ENCODE measurements around the gene ASXL3.

ASXL3 gene

DNA sequence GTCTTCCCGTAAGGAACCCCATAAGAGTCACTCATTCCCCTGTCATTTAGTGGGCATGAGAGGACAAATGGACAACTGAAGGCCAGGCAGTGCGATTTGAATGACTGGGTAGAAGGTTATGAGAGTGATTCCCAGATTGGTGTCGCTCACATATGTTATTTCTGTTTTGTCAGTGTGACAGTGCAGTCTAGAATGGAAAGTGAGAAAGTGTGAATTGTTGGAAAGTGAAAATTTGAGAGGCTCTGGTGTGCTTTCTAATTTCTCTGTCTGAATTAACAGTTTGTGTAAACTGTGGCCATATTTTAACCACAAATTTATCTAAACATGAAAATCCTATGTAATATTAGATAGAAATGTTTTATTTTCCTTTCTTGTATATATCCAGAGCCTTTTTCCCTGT lies 49.1 kb downstream of the ASXL3 start:
- Histone ChIP-seq H3K9me3 (ENCODE audit: insufficient read depth, low read length) (no peaks in the 10 kb centered on the region), H3K4me3 (ENCODE audit: insufficient read length, low read depth) (no peak overlapping the region), H3K36me3 (ENCODE audit: insufficient read depth, insufficient read length, low read length) (no peaks in the 10 kb centered on the region), H3K27me3 (ENCODE audit: insufficient read depth, insufficient read length) (no peaks in the 10 kb centered on the region), H3K9ac (ENCODE audit: insufficient read length, low read depth) (no peak overlapping the region), H3K4me1 (ENCODE audit: insufficient read depth, insufficient read length) (no peaks in the 10 kb centered on the region)
- no peak for DNase-seq (ENCODE audit: low read depth, low spot score)
- no peak for TF ChIP-seq YY1 (IDR thresholded peaks at IDR 0.05; ENCODE audit: insufficient read depth, insufficient read length)

DNA sequence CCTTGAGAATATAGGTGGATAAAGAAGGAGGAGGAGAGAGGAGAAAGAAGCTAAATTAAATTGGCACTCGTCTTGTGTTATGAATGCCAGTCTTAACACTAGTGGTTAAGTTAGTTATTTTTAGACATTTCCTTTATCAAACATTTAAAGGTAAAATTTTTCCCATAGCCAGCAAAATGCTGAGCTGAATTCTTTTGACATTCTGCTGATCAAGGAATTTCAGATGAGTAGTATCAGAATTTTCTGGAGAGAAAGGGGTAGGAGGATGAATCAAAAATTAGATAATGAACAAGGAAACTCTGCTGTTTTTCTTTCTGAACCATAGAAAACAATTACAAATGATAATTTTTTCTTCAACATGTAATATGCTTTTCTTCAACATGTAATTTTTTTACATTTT lies 52.5 kb downstream of the ASXL3 start:
- Histone ChIP-seq H3K27me3 (ENCODE audit: insufficient read depth, insufficient read length) (no peaks in the 10 kb centered on the region), H3K9me3 (ENCODE audit: insufficient read depth, low read length) (no peaks in the 10 kb centered on the region), H3K36me3 (ENCODE audit: insufficient read depth, insufficient read length, low read length) (no peaks in the 10 kb centered on the region), H3K4me1 (ENCODE audit: insufficient read depth, insufficient read length) (no peaks in the 10 kb centered on the region), H3K4me3 (ENCODE audit: insufficient read length, low read depth) (no peak overlapping the region), H3K9ac (ENCODE audit: insufficient read length, low read depth) (no peak overlapping the region)
- DNase-seq (ENCODE audit: low read depth, low spot score) = no peak
- no peak for TF ChIP-seq YY1 (IDR thresholded peaks at IDR 0.05; ENCODE audit: insufficient read depth, insufficient read length)
- no peak for TF ChIP-seq ZNF274 (IDR thresholded peaks at IDR 0.05; ENCODE audit: low read depth, low read length)
- no peak for TF ChIP-seq SUZ12 (IDR thresholded peaks at IDR 0.05; ENCODE audit: extremely low read depth, insufficient read depth, insufficient read length)

DNA sequence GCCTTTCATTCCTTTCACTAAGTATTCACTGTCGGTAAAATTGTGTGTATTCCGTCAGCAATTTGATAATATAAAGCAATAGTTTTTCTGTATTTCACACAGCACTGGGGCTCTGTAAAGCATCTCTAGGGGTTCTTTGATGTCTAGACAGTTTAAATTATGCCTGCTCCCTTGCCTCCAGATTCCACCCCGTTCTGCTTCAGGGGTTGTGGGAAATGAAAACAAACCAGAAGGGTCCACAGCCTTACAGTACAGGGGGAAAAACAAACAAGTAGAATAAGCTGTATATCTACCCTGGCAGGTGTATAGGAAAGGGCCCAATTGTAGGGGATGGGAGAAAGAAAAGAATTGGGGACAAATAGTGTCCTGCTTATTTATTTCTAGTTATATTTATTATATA lies 63.1 kb downstream of the ASXL3 start:
- Histone ChIP-seq H3K36me3 (ENCODE audit: insufficient read depth, insufficient read length, low read length) (no peaks in the 10 kb centered on the region), H3K9me3 (ENCODE audit: insufficient read depth, low read length) (no peaks in the 10 kb centered on the region), H3K27me3 (ENCODE audit: insufficient read depth, insufficient read length) (no peaks in the 10 kb centered on the region), H3K4me3 (ENCODE audit: insufficient read length, low read depth) (no peak overlapping the region), H3K4me1 (ENCODE audit: insufficient read depth, insufficient read length) (no peaks in the 10 kb centered on the region), H3K9ac (ENCODE audit: insufficient read length, low read depth) (no peak overlapping the region)
- TF ChIP-seq ZNF274 (IDR thresholded peaks at IDR 0.05; ENCODE audit: low read depth, low read length) (no peak), SUZ12 (IDR thresholded peaks at IDR 0.05; ENCODE audit: extremely low read depth, insufficient read depth, insufficient read length) (no peak), YY1 (IDR thresholded peaks at IDR 0.05; ENCODE audit: insufficient read depth, insufficient read length) (no peak)
- no peak for DNase-seq (ENCODE audit: low read depth, low spot score)

DNA sequence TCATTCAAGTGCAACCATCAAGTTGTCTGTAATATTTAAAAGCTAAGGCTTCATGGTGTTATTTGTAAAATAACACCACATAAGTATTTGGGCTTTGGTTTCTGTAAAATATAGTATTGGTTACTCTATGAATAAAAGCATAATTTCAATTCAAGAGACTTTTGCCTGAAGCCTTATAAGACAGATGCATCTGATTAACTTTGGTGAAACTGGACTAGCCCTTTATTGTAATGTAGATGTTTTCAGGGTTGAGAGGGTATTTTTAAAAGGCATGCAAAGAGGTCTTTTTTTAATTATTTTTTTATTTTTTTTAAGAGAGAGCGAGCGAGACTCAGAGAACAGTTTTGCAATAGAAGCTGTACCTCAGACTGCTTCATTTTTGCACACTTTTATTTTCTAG lies 66.5 kb downstream of the ASXL3 start:
- Histone ChIP-seq H3K27me3 (ENCODE audit: insufficient read depth, insufficient read length) (no peaks in the 10 kb centered on the region), H3K9ac (ENCODE audit: insufficient read length, low read depth) (no peak overlapping the region), H3K4me1 (ENCODE audit: insufficient read depth, insufficient read length) (peaks cover 3% of the 10 kb centered on the region), H3K36me3 (ENCODE audit: insufficient read depth, insufficient read length, low read length) (no peaks in the 10 kb centered on the region), H3K4me3 (ENCODE audit: insufficient read length, low read depth) (no peak overlapping the region), H3K9me3 (ENCODE audit: insufficient read depth, low read length) (no peaks in the 10 kb centered on the region)
- no peak for TF ChIP-seq SUZ12 (IDR thresholded peaks at IDR 0.05; ENCODE audit: extremely low read depth, insufficient read depth, insufficient read length)
- no peak for TF ChIP-seq ZNF274 (IDR thresholded peaks at IDR 0.05; ENCODE audit: low read depth, low read length)
- no peak for TF ChIP-seq YY1 (IDR thresholded peaks at IDR 0.05; ENCODE audit: insufficient read depth, insufficient read length)
- no peak for DNase-seq (ENCODE audit: low read depth, low spot score)

DNA sequence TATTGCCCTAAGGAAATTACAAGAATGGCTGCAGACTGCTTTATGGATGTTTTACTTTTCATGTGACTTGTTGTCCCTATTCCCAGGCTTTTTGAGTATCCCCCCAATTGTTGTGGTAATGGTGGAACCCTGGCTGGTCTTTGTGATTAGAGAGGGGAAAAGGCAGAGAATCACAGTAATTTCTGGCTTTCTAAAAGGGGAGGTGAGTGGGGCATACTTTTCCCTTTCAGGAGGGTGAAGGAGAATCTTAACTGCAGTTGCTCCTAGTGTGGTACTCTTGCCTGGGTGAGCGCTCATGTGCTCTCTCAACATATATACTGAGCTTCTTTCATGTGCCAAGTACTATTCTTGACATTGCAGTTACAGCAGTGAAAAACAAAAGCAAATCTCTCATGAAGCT lies 69.3 kb downstream of the ASXL3 start:
- Histone ChIP-seq H3K4me1 (ENCODE audit: insufficient read depth, insufficient read length) (peaks cover 3% of the 10 kb centered on the region), H3K36me3 (ENCODE audit: insufficient read depth, insufficient read length, low read length) (no peaks in the 10 kb centered on the region), H3K9me3 (ENCODE audit: insufficient read depth, low read length) (no peaks in the 10 kb centered on the region), H3K27me3 (ENCODE audit: insufficient read depth, insufficient read length) (no peaks in the 10 kb centered on the region), H3K4me3 (ENCODE audit: insufficient read length, low read depth) (no peak overlapping the region), H3K9ac (ENCODE audit: insufficient read length, low read depth) (no peak overlapping the region)
- no peak for TF ChIP-seq SUZ12 (IDR thresholded peaks at IDR 0.05; ENCODE audit: extremely low read depth, insufficient read depth, insufficient read length)
- no peak for TF ChIP-seq YY1 (IDR thresholded peaks at IDR 0.05; ENCODE audit: insufficient read depth, insufficient read length)
- no peak for TF ChIP-seq ZNF274 (IDR thresholded peaks at IDR 0.05; ENCODE audit: low read depth, low read length)
- peak; percentile 15 for DNase-seq (ENCODE audit: low read depth, low spot score)

DNA sequence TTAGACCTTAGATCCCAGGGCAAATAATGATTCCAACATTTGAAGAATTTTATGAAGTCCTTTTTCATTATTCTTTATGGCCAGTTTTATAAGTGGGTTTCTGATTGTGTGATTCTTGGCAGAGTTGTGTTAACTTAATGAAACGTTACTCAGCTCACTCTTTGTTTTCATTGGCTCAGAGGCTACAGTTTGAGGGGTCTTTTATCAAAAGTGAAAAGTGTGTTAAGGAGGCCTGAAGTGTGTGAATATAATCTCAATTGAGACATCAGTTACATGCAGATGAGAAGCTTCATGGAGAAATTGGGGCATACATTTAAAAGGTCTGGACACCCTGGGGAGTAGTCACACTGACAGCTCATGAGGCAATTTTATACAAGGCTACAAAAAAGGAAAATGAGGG lies 74.6 kb downstream of the ASXL3 start:
- H3K27me3 ChIP-seq (ENCODE audit: insufficient read depth, insufficient read length) = no peaks in the 10 kb centered on the region
- no peak for DNase-seq (ENCODE audit: low read depth, low spot score)
- no peaks in the 10 kb centered on the region for H3K4me1 ChIP-seq (ENCODE audit: insufficient read depth, insufficient read length)
- TF ChIP-seq YY1 (IDR thresholded peaks at IDR 0.05; ENCODE audit: insufficient read depth, insufficient read length) = no peak
- TF ChIP-seq ZNF274 (IDR thresholded peaks at IDR 0.05; ENCODE audit: low read depth, low read length) = no peak
- TF ChIP-seq SUZ12 (IDR thresholded peaks at IDR 0.05; ENCODE audit: extremely low read depth, insufficient read depth, insufficient read length) = no peak
- H3K9ac ChIP-seq (ENCODE audit: insufficient read length, low read depth) = no peak overlapping the region
- H3K9me3 ChIP-seq (ENCODE audit: insufficient read depth, low read length) = no peaks in the 10 kb centered on the region
- no peaks in the 10 kb centered on the region for H3K36me3 ChIP-seq (ENCODE audit: insufficient read depth, insufficient read length, low read length)
- no peak overlapping the region for H3K4me3 ChIP-seq (ENCODE audit: insufficient read length, low read depth)

DNA sequence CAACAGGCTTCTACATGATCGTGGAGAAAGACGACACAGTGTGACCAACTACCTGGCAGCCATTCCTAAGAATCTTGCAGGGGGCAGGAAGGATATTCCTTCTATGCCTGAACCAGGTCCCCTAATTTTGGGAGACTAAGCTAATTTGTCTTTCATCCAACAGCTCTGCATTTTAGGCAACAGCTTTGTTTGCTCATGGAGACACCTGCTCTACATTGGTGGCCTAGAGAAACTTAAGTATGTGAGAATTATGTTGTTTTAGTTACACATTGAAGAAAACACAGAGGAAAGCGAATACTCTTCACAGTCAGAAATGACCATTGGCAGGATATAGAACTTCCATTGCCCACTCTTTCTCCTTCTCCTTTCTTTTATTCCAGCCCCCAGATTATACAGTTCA lies 75.2 kb downstream of the ASXL3 start:
- no peak for DNase-seq (ENCODE audit: low read depth, low spot score)
- Histone ChIP-seq H3K4me1 (ENCODE audit: insufficient read depth, insufficient read length) (no peaks in the 10 kb centered on the region), H3K9me3 (ENCODE audit: insufficient read depth, low read length) (no peaks in the 10 kb centered on the region), H3K9ac (ENCODE audit: insufficient read length, low read depth) (no peak overlapping the region), H3K4me3 (ENCODE audit: insufficient read length, low read depth) (no peak overlapping the region), H3K36me3 (ENCODE audit: insufficient read depth, insufficient read length, low read length) (no peaks in the 10 kb centered on the region), H3K27me3 (ENCODE audit: insufficient read depth, insufficient read length) (no peaks in the 10 kb centered on the region)
- TF ChIP-seq YY1 (IDR thresholded peaks at IDR 0.05; ENCODE audit: insufficient read depth, insufficient read length) (no peak), ZNF274 (IDR thresholded peaks at IDR 0.05; ENCODE audit: low read depth, low read length) (no peak), SUZ12 (IDR thresholded peaks at IDR 0.05; ENCODE audit: extremely low read depth, insufficient read depth, insufficient read length) (no peak)

DNA sequence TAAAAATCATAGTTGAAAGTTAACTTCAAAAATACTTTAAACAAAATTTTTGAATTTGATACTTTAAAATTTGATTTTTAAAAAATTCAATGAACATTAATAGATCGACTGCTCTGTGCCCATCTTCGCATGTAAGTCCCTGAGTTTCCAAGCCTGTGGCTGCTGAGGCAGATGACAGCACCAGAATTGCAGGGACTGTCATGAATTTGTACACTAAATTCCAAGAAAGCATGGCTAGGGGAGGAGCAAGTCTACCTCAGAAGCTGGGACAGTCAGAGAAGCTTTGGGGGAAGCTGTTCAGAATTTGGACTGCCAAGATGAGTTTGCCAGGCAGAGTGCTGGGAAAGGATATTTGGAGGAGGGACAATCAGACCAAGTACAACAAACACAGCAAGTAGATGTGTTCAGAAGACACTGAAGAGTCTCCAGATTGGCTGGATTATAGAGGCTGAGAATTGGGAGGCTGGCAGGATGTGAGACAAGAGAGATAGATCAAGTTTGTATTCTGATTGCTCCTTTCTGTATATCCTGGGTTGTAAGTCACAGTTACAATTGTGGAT lies 79.0 kb downstream of the ASXL3 start:
- Histone ChIP-seq H3K27me3 (ENCODE audit: insufficient read depth, insufficient read length) (no peaks in the 10 kb centered on the region), H3K4me3 (ENCODE audit: insufficient read length, low read depth) (no peak overlapping the region), H3K9me3 (ENCODE audit: insufficient read depth, low read length) (no peaks in the 10 kb centered on the region), H3K4me1 (ENCODE audit: insufficient read depth, insufficient read length) (no peaks in the 10 kb centered on the region), H3K36me3 (ENCODE audit: insufficient read depth, insufficient read length, low read length) (no peaks in the 10 kb centered on the region), H3K9ac (ENCODE audit: insufficient read length, low read depth) (no peak overlapping the region)
- no peak for DNase-seq (ENCODE audit: low read depth, low spot score)
- no peak for TF ChIP-seq YY1 (IDR thresholded peaks at IDR 0.05; ENCODE audit: insufficient read depth, insufficient read length)
- TF ChIP-seq ZNF274 (IDR thresholded peaks at IDR 0.05; ENCODE audit: low read depth, low read length) = no peak
- TF ChIP-seq SUZ12 (IDR thresholded peaks at IDR 0.05; ENCODE audit: extremely low read depth, insufficient read depth, insufficient read length) = no peak

All from NT2/D1 (cell line).